ENCODE results near the gene GCG.

- TF ChIP-seq, protein P1, sequence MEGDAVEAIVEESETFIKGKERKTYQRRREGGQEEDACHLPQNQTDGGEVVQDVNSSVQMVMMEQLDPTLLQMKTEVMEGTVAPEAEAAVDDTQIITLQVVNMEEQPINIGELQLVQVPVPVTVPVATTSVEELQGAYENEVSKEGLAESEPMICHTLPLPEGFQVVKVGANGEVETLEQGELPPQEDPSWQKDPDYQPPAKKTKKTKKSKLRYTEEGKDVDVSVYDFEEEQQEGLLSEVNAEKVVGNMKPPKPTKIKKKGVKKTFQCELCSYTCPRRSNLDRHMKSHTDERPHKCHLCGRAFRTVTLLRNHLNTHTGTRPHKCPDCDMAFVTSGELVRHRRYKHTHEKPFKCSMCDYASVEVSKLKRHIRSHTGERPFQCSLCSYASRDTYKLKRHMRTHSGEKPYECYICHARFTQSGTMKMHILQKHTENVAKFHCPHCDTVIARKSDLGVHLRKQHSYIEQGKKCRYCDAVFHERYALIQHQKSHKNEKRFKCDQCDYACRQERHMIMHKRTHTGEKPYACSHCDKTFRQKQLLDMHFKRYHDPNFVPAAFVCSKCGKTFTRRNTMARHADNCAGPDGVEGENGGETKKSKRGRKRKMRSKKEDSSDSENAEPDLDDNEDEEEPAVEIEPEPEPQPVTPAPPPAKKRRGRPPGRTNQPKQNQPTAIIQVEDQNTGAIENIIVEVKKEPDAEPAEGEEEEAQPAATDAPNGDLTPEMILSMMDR (IDR thresholded peaks at IDR 0.05) = no peak
- no peak for TF ChIP-seq POLR2A (IDR thresholded peaks at IDR 0.05)
- TF ChIP-seq EP300 (IDR thresholded peaks at IDR 0.05) = no peak
Measured at GRCh38 chr2:162159446-162159845, 7.4 kb upstream of the GCG start.

Measured in tibial nerve (tissue), 4 donors.